Hepatocyte (in vitro differentiated cells): Measurements from ENCODE around the gene BIN1. TPM values are rescaled to one million over a fixed set of nuclear protein-coding genes. Genes with fewer than 3 reads are reported as not detected.

Experiments used
- DNase-seq: peaks from one replicate; pipeline ENCODE4 v3.0.0-alpha.2; 2016; ENCODE audit warnings: low spot score
- H2AFZ ChIP-seq: fragments of 200-600 bp; sonication (generic); 2 replicates; pipeline ENCODE4 v1.6.0; 2016; ENCODE audit warnings: antibody characterized with exemption, mild to moderate bottlenecking
- H3K27ac ChIP-seq: fragments of 200-600 bp; sonication (generic); 2 replicates; pipeline ENCODE4 v1.5.1; 2016; ENCODE audit warnings: mild to moderate bottlenecking
- H3K27me3 ChIP-seq: fragments of 200-600 bp; sonication (generic); 2 replicates; pipeline ENCODE4 v1.6.1; 2016
- H3K36me3 ChIP-seq: fragments of 200-600 bp; sonication (generic); replicated peaks from 2 replicates; pipeline ENCODE4 v1.5.1; 2016; ENCODE audit warnings: low read depth; ENCODE audit not compliant: insufficient read depth
- H3K4me1 ChIP-seq: fragments of 200-600 bp; sonication (generic); 2 replicates; pipeline ENCODE4 v1.5.1; 2016; ENCODE audit warnings: mild to moderate bottlenecking, moderate library complexity; ENCODE audit not compliant: insufficient read depth
- H3K4me2 ChIP-seq: fragments of 200-600 bp; sonication (generic); 2 replicates; pipeline ENCODE4 v1.6.0; 2016
- H3K4me3 ChIP-seq: fragments of 200-600 bp; sonication (generic); 2 replicates; pipeline ENCODE4 v1.5.1; 2016; ENCODE audit warnings: mild to moderate bottlenecking
- H3K79me2 ChIP-seq: fragments of 200-600 bp; sonication (generic); 2 replicates; pipeline ENCODE4 v1.6.0; 2017; ENCODE audit warnings: mild to moderate bottlenecking
- H3K9me2 ChIP-seq: fragments of 200-600 bp; sonication (generic); replicated peaks from 2 replicates; pipeline ENCODE4 v1.6.0; 2017; ENCODE audit warnings: mild to moderate bottlenecking; ENCODE audit not compliant: insufficient read depth
- H3K9me3 ChIP-seq: fragments of 200-600 bp; sonication (generic); 2 replicates; pipeline ENCODE4 v1.5.1; 2016; ENCODE audit warnings: low read depth, mild to moderate bottlenecking
- H4K20me1 ChIP-seq: fragments of 200-600 bp; sonication (generic); 2 replicates; pipeline ENCODE4 v1.6.0; 2016; ENCODE audit warnings: mild to moderate bottlenecking; ENCODE audit not compliant: insufficient read depth, poor library complexity, severe bottlenecking
- EZH2 ChIP-seq: fragments of 200-600 bp; sonication (generic); IDR thresholded peaks from 2 replicates; pipeline ENCODE4 v1.6.1; 2016; ENCODE audit warnings: antibody characterized with exemption, mild to moderate bottlenecking, borderline replicate concordance
- EZH2phosphoT487 ChIP-seq: fragments of 200-600 bp; sonication (generic); IDR thresholded peaks from one replicate; pipeline ENCODE4 v1.6.1; 2018; ENCODE audit warnings: antibody characterized with exemption, mild to moderate bottlenecking, low read depth, moderate library complexity; ENCODE audit not compliant: unreplicated experiment, severe bottlenecking
- WGBS: methylation state at CpG from one replicate; pipeline ENCODE4 v1.1.6; 2016; ENCODE audit warnings: low lambda C conversion rate; ENCODE audit errors: missing lambda C conversion rate; 5-methylcytosine and 5-hydroxymethylcytosine counted together
- polyA plus RNA-seq: library from polyadenylated mRNA; unstranded; fragments of >200 nt; fragmentation: Nextera tagmentation; extraction: Ambion mirVana; gene quantifications from 2 replicates; pipeline ENCODE4 v1.2.1, GENCODE V29; 2016
- total RNA-seq: library from RNA; depleted of rRNA; stranded (reverse); fragments of >200 nt; gene quantifications from 2 replicates; pipeline ENCODE4 v1.2.3, GENCODE V29; 2014
- TF ChIP-seq, protein P1 (sequence below): fragments of 200-600 bp; sonication (generic); IDR thresholded peaks from 2 replicates; pipeline ENCODE4 v1.5.1; 2016; ENCODE audit warnings: antibody characterized with exemption, mild to moderate bottlenecking; ENCODE audit not compliant: poor library complexity

Gene BIN1
- total and polyA plus RNA-seq, 2 experiments from 2014 or later = 109 to 113 TPM

DNA sequence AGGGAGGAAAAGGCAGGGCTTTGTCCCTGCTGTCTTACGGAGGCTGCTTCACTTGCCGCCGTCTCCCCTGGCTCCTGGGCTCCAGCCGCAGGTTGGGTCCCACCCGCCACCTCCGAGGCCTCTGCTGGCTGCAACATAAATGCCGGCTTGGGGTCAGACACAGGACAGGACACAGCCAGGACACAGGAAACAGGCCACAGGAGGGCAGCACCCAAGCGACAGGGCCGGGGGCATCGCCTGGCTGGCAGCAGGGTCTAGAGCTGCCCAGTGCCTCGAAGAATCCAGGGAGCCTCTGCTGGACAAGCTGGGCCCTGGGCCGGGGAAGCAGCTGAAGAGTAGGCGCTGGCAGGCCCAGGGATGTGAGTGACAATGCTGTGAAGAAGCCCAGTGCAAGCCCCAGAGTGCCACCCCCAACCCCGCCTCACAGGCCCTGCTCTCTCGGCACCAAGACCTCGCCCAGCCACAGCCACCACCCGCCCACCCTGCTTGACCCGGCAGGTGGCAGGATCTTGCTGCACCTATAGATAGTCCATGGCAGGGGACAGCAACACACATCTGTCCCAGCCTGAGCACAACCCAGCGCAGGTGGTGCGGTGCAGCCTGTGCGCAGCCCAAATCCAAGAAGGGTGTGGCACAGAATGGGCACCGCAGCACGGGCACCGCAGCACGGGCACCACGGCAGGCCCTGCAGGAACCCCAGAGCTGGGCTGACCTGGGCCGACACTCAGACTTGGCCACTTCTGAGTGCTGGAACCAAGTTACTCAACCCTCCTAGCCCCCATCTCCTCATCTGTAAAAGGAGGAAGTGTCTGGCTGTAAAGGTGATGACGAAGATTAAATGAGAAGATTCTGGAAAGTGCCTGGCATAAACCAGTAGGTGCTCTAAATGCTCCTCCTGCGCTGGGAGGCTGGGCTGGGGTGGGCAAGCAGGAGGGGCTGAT lies 55.6 kb downstream of the BIN1 start:
- Histone ChIP-seq H3K9me3 (no peaks in the 10 kb centered on the region), H3K4me1 (peaks cover 5% of the 10 kb centered on the region), H3K4me2 (no peak overlapping the region), H2AFZ (no peak overlapping the region), H3K4me3 (no peak overlapping the region), H3K36me3 (no peaks in the 10 kb centered on the region), H4K20me1 (no peaks in the 10 kb centered on the region), H3K9me2 (no peaks in the 10 kb centered on the region), H3K79me2 (no peaks in the 10 kb centered on the region), H3K27ac (no peak overlapping the region), H3K27me3 (no peaks in the 10 kb centered on the region)
- 88% methylated on average over 29 of the region's 29 CpGs for WGBS
- DNase-seq = no peak
- no peak for TF ChIP-seq EZH2phosphoT487
- TF ChIP-seq, protein P1, sequence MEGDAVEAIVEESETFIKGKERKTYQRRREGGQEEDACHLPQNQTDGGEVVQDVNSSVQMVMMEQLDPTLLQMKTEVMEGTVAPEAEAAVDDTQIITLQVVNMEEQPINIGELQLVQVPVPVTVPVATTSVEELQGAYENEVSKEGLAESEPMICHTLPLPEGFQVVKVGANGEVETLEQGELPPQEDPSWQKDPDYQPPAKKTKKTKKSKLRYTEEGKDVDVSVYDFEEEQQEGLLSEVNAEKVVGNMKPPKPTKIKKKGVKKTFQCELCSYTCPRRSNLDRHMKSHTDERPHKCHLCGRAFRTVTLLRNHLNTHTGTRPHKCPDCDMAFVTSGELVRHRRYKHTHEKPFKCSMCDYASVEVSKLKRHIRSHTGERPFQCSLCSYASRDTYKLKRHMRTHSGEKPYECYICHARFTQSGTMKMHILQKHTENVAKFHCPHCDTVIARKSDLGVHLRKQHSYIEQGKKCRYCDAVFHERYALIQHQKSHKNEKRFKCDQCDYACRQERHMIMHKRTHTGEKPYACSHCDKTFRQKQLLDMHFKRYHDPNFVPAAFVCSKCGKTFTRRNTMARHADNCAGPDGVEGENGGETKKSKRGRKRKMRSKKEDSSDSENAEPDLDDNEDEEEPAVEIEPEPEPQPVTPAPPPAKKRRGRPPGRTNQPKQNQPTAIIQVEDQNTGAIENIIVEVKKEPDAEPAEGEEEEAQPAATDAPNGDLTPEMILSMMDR = peak; percentile 7

DNA sequence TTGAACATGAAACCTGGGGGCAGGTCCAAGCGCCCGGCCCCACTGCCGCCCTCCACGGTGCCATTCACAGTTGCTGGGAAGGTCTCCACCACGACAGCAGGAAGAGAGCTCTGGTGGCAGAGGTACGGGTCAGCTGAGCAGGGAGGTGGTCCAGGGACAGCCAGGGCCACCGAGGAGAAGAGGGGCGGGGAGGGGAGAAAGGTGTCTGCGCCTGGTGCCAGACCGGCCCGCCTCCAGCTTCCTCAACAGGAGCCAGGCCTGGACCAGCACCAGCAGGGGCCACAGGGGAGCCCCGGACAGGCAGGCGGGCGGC lies 56.2 kb downstream of the BIN1 start:
- Histone ChIP-seq H3K27me3 (no peaks in the 10 kb centered on the region), H3K4me2 (no peak overlapping the region), H2AFZ (no peak overlapping the region), H3K27ac (no peak overlapping the region), H3K36me3 (no peaks in the 10 kb centered on the region), H3K79me2 (no peaks in the 10 kb centered on the region), H3K9me3 (no peaks in the 10 kb centered on the region), H3K4me1 (peaks cover 5% of the 10 kb centered on the region), H4K20me1 (no peaks in the 10 kb centered on the region), H3K9me2 (no peaks in the 10 kb centered on the region), H3K4me3 (no peak overlapping the region)
- DNase-seq = no peak
- TF ChIP-seq EZH2 = no peak
- no peak for TF ChIP-seq EZH2phosphoT487
- TF ChIP-seq, protein P1 = no peak
- 91% methylated on average over 12 of the region's 14 CpGs for WGBS

DNA sequence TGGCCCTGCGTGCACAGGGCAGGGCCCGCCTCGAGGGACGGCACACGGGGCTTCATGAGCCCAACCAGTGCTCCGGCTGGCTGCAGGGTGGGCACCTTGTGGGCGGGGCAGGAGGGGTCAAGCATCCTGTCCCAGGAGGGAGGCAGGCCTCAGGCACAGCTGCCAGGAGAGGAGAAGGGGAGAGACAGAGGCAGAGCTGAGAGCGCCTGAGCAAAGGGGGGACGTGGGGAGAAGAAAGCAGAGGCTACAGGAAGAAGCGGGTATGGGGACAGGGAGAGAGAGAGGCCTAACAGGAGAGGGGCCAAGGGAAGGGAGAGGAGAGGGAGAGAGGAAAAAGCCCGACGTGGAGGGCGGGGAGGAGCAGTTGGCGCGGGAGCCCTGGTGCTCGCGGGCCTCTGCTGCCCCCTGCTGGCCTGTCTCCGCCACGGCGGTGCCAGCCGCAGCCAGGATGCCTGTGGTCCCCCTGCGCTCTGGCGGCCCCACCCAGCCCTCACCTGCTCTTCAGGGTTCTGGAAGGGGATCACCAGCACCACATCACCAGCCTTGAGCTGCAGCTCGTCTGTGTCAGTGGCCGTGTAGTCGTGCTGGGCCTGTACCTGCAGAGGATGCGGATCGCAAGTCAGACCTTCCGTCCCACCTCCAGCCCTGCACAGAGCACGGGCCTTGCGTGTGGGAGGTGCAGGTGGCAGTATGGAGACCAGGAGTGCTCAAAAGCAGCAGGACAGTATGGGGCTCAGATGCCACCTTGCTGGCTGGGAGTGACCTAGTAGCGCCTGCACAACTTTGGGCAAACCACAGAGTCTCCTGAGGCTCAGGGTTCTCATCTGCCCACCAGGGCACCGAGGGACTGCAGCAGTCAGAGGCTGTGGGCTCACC lies 56.8 kb downstream of the BIN1 start:
- Histone ChIP-seq H3K79me2 (no peaks in the 10 kb centered on the region), H3K27ac (peak overlapping the region; percentile 67), H2AFZ (no peak overlapping the region), H3K9me2 (no peaks in the 10 kb centered on the region), H3K36me3 (no peaks in the 10 kb centered on the region), H3K9me3 (no peaks in the 10 kb centered on the region), H4K20me1 (no peaks in the 10 kb centered on the region), H3K4me2 (no peak overlapping the region), H3K4me3 (no peak overlapping the region), H3K4me1 (peaks cover 9% of the 10 kb centered on the region), H3K27me3 (no peaks in the 10 kb centered on the region)
- TF ChIP-seq EZH2 (no peak), EZH2phosphoT487 (no peak)
- TF ChIP-seq, protein P1 = peak; percentile 90
- 70% methylated on average over 18 of the region's 33 CpGs for WGBS
- peak; percentile 88 for DNase-seq
